ENCODE measurements around the gene MYH2. TPM values are rescaled to one million over a fixed set of nuclear protein-coding genes. Genes with fewer than 3 reads are reported as not detected.
"Not testable (repeated sequence)": the region's sequence is repeated elsewhere in the genome, so short reads cannot be mapped to it uniquely, and the experiment has no call there.

The MYH2 gene
- total RNA-seq, 3 donors from 2014 or later, result 0.16 TPM; not detected in 2

GRCh38 chr17:10556301-10557005 is 7.0 kb upstream of the MYH2 start:
- intact Hi-C loops (cut with DNase I; ENCODE audit: low total_unique reads), result no loop called here
- no peak for DNase-seq (ENCODE audit: low spot score in 2 of 2)
- Histone ChIP-seq H3K36me3 (no peaks in the 10 kb centered on the region), H3K9me3 (no peaks in the 10 kb centered on the region), H3K27me3 (no peaks in the 10 kb centered on the region), H3K4me1 (peaks cover 0 to 5% of the 10 kb centered on the region in 2 donors), H3K4me3 (no peak overlapping the region), H3K27ac (peak overlapping the region in 1 of 2 donors; percentile 3)
- no peak for TF ChIP-seq CTCF (IDR thresholded peaks at IDR 0.05)
- no peak for TF ChIP-seq POLR2AphosphoS5 (IDR thresholded peaks at IDR 0.05)
- no peak for TF ChIP-seq POLR2A (IDR thresholded peaks at IDR 0.05)

- Histone ChIP-seq H3K27ac (no peak overlapping the region), H3K36me3 (no peaks in the 10 kb centered on the region), H3K9me3 (no peaks in the 10 kb centered on the region), H3K4me3 (no peak overlapping the region), H3K4me1 (no peaks in the 10 kb centered on the region), H3K27me3 (no peaks in the 10 kb centered on the region)
- TF ChIP-seq CTCF (IDR thresholded peaks at IDR 0.05) (no peak), POLR2A (IDR thresholded peaks at IDR 0.05) (no peak), POLR2AphosphoS5 (IDR thresholded peaks at IDR 0.05) (no peak)
- intact Hi-C loops (cut with DNase I; ENCODE audit: low total_unique reads), result no loop called here
- DNase-seq (ENCODE audit: low spot score in 2 of 2), result no peak
Measured at GRCh38 chr17:10550014-10550413, 556 bp upstream of the MYH2 start.

GRCh38 chr17:10547351-10547750 is 2.1 kb downstream of the MYH2 start:
- H3K4me1 ChIP-seq, result no peaks in the 10 kb centered on the region
- no peak for DNase-seq (ENCODE audit: low spot score in 2 of 2)
- TF ChIP-seq POLR2A (IDR thresholded peaks at IDR 0.05), result no peak
- no peak for TF ChIP-seq POLR2AphosphoS5 (IDR thresholded peaks at IDR 0.05)
- no peak for TF ChIP-seq CTCF (IDR thresholded peaks at IDR 0.05)

GRCh38 chr17:10543486-10543885 is 6.0 kb downstream of the MYH2 start:
- H3K36me3 ChIP-seq; H3K27ac ChIP-seq; H3K4me1 ChIP-seq; H3K27me3 ChIP-seq; intact Hi-C loops (cut with DNase I; ENCODE audit: low total_unique reads); DNase-seq (ENCODE audit: low spot score in 2 of 2); H3K4me3 ChIP-seq: not testable (repeated sequence)
- H3K9me3 ChIP-seq, result peaks cover 17 to 21% of the 10 kb centered on the region in 2 donors

More at GRCh38 chr17:10547351-10547750, 2.1 kb downstream of the MYH2 start:
- Histone ChIP-seq H3K36me3 (no peaks in the 10 kb centered on the region), H3K27ac (no peak overlapping the region), H3K27me3 (no peaks in the 10 kb centered on the region), H3K4me3 (no peak overlapping the region), H3K9me3 (no peaks in the 10 kb centered on the region)
- intact Hi-C loops (cut with DNase I; ENCODE audit: low total_unique reads), result no loop called here

- DNase-seq (ENCODE audit: low spot score in 2 of 2); intact Hi-C loops (cut with DNase I; ENCODE audit: low total_unique reads); H3K4me3 ChIP-seq; H3K27me3 ChIP-seq; H3K36me3 ChIP-seq; H3K4me1 ChIP-seq; H3K27ac ChIP-seq: not testable (repeated sequence)
- H3K9me3 ChIP-seq, result peaks cover 17 to 21% of the 10 kb centered on the region in 2 donors
Measured at GRCh38 chr17:10541179-10541578, 8.3 kb downstream of the MYH2 start.

GRCh38 chr17:10532026-10532425 is 17.4 kb downstream of the MYH2 start:
- Histone ChIP-seq H3K9me3 (no peaks in the 10 kb centered on the region), H3K27ac (no peak overlapping the region), H3K36me3 (no peaks in the 10 kb centered on the region), H3K27me3 (no peaks in the 10 kb centered on the region), H3K4me1 (no peaks in the 10 kb centered on the region), H3K4me3 (no peak overlapping the region)
- TF ChIP-seq POLR2AphosphoS5 (IDR thresholded peaks at IDR 0.05), result no peak
- TF ChIP-seq CTCF (IDR thresholded peaks at IDR 0.05), result no peak
- TF ChIP-seq POLR2A (IDR thresholded peaks at IDR 0.05), result no peak
- intact Hi-C loops (cut with DNase I; ENCODE audit: low total_unique reads), result no loop called here
- no peak for DNase-seq (ENCODE audit: low spot score in 2 of 2)

Data from breast epithelium (tissue), 4 donors.